Measurements from ENCODE around the gene GOLGB1. TPM values are rescaled to one million over a fixed set of nuclear protein-coding genes. Genes with fewer than 3 reads are reported as not detected.

Gene GOLGB1
- total and polyA plus RNA-seq, 7 donors, result 9.7 to 70.1 (median 44.8) TPM

GRCh38 chr3:121768452-121768851 is 18.9 kb upstream of the GOLGB1 start:
- Histone ChIP-seq H3K4me3 (no peak overlapping the region), H3K27me3 (no peaks in the 10 kb centered on the region), H3K27ac (no peak overlapping the region), H3K9me3 (no peaks in the 10 kb centered on the region), H3K4me1 (no peaks in the 10 kb centered on the region), H3K36me3 (peaks cover 0 to 46% (median 26%) of the 10 kb centered on the region in 4 donors)
- 89 to 96% methylated on average over 2 of the region's 2 CpGs for WGBS, 2 donors
- no peak for TF ChIP-seq EP300 (IDR thresholded peaks at IDR 0.05)
- intact Hi-C loops (cut with DNase I), result no loop called here
- no peak for DNase-seq

- Histone ChIP-seq H3K36me3 (no peaks in the 10 kb centered on the region), H3K9me3 (no peaks in the 10 kb centered on the region), H3K4me3 (no peak overlapping the region), H3K27me3 (no peaks in the 10 kb centered on the region), H3K4me1 (no peaks in the 10 kb centered on the region), H3K27ac (no peak overlapping the region)
- TF ChIP-seq CTCF (IDR thresholded peaks at IDR 0.05) (no peak), POLR2A (IDR thresholded peaks at IDR 0.05) (no peak), POLR2AphosphoS5 (IDR thresholded peaks at IDR 0.05) (no peak), EP300 (IDR thresholded peaks at IDR 0.05) (no peak)
- WGBS, 2 donors, result 74 to 89% methylated on average over 3 of the region's 3 CpGs
- DNase-seq, result no peak
- intact Hi-C loops (cut with DNase I), result no loop called here
Observed at GRCh38 chr3:121759541-121760202, 10.1 kb upstream of the GOLGB1 start.

- WGBS, 2 donors, result 37 to 67% methylated on average over 1 of the region's 1 CpG
- TF ChIP-seq EP300 (IDR thresholded peaks at IDR 0.05) (no peak), POLR2A (IDR thresholded peaks at IDR 0.05) (no peak), CTCF (IDR thresholded peaks at IDR 0.05) (no peak)
- no peak for DNase-seq
- Histone ChIP-seq H3K4me3 (no peak overlapping the region), H3K9me3 (no peaks in the 10 kb centered on the region), H3K27ac (no peak overlapping the region), H3K36me3 (no peaks in the 10 kb centered on the region), H3K4me1 (no peaks in the 10 kb centered on the region), H3K27me3 (no peaks in the 10 kb centered on the region)
- intact Hi-C loops (cut with DNase I), result no loop called here
Observed at GRCh38 chr3:121758727-121759450, 9.3 kb upstream of the GOLGB1 start.

GRCh38 chr3:121757812-121758545 is 8.4 kb upstream of the GOLGB1 start:
- Histone ChIP-seq H3K4me1 (no peaks in the 10 kb centered on the region), H3K27me3 (no peaks in the 10 kb centered on the region), H3K36me3 (no peaks in the 10 kb centered on the region), H3K4me3 (no peak overlapping the region), H3K9me3 (no peaks in the 10 kb centered on the region), H3K27ac (no peak overlapping the region)
- TF ChIP-seq POLR2A (IDR thresholded peaks at IDR 0.05) (no peak), EP300 (IDR thresholded peaks at IDR 0.05) (no peak), POLR2AphosphoS5 (IDR thresholded peaks at IDR 0.05) (no peak), CTCF (IDR thresholded peaks at IDR 0.05) (no peak)
- DNase-seq, result no peak
- WGBS, 2 donors, result 89 to 91% methylated on average over 15 of the region's 15 CpGs
- intact Hi-C loops (cut with DNase I), result no loop called here
